Left renal pelvis (tissue), 4 donors: ENCODE data around the gene CRYBB1. TPM values are rescaled to one million over a fixed set of nuclear protein-coding genes. Genes with fewer than 3 reads are reported as not detected.

ENCODE experiments used
- DNase-seq, 4 donors: peaks; one replicate each; pipeline ENCODE4 v3.0.0-alpha.2; 2013; ENCODE audit warnings: low read depth in 4 of 4, low spot score in 3 of 4
- polyA plus RNA-seq, 4 donors: library from polyadenylated mRNA; unstranded; fragments of 120-200 nt; gene quantifications; one replicate each; pipeline ENCODE4 v1.2.1, GENCODE V29; 2013; ENCODE audit not compliant: insufficient read length in 4 of 4

The CRYBB1 gene
- polyA plus RNA-seq, 4 donors = 0.53 to 2.1 (median 1.3) TPM

- DNase-seq = no peak
Measured at GRCh38 chr22:26559961-26560575, 57.8 kb downstream of the CRYBB1 start.

- no peak for DNase-seq
Measured at GRCh38 chr22:26558248-26558895, 59.5 kb downstream of the CRYBB1 start.

- no peak for DNase-seq
Measured at GRCh38 chr22:26556904-26557303, 60.9 kb downstream of the CRYBB1 start.

GRCh38 chr22:26555478-26555877 lies 62.3 kb downstream of the CRYBB1 start:
- DNase-seq = no peak

GRCh38 chr22:26554956-26555355 lies 62.9 kb downstream of the CRYBB1 start:
- no peak for DNase-seq

- no peak for DNase-seq
Measured at GRCh38 chr22:26553056-26553752, 64.6 kb downstream of the CRYBB1 start.

GRCh38 chr22:26552466-26552865 lies 65.4 kb downstream of the CRYBB1 start:
- DNase-seq = no peak

GRCh38 chr22:26551568-26551967 lies 66.3 kb downstream of the CRYBB1 start:
- no peak for DNase-seq

GRCh38 chr22:26550498-26551033 lies 67.3 kb downstream of the CRYBB1 start:
- DNase-seq = no peak

- no peak for DNase-seq
Measured at GRCh38 chr22:26549902-26550497, 67.8 kb downstream of the CRYBB1 start.

Other genes with a start within 250 kb of the CRYBB1 start
- 1 to 10 TPM; 1.6 to 4.1 (median 4.1) TPM for gene ASPHD2, start 188.8 kb downstream of the CRYBB1 start, polyA plus RNA-seq
- 10 to 100 TPM; 23.0 to 39.0 (median 31.9) TPM for gene HPS4, start 134.2 kb downstream of the CRYBB1 start, polyA plus RNA-seq
- gene SRRD, start 134.2 kb downstream of the CRYBB1 start, polyA plus RNA-seq = 10 to 100 TPM; 28.9 to 35.5 (median 34.8) TPM
- gene TFIP11, start 105.6 kb downstream of the CRYBB1 start, polyA plus RNA-seq = 10 to 100 TPM; 30.7 to 47.0 (median 41.9) TPM
- 10 to 100 TPM; 11.8 to 28.0 (median 25.7) TPM for gene TPST2, start 27.9 kb downstream of the CRYBB1 start, polyA plus RNA-seq
- gene CRYBA4, start 3.9 kb upstream of the CRYBB1 start, polyA plus RNA-seq = not detected
- gene MIAT, start 39.6 kb upstream of the CRYBB1 start, polyA plus RNA-seq = 1 to 10 TPM in 1 of 4 donors, under 1 TPM in 3; 0.39 to 1.4 (median 0.73) TPM